Liver (tissue), 3 donors: Measurements from ENCODE around the gene IFT43.

Experiments
- EGR1 ChIP-seq, 2 donors: IDR thresholded peaks; 2 replicates each; pipeline ENCODE4 v1.6.1; 2016 to 2018; ENCODE audit warnings: antibody characterized with exemption in 2 of 2, low read depth in 2 of 2
- GABPA ChIP-seq, 2 donors: IDR thresholded peaks in 1 of 2; conservative IDR thresholded peaks in 1 of 2; 2 replicates each; pipeline ENCODE4 v1.6.1; 2016; ENCODE audit warnings: antibody characterized with exemption in 2 of 2, mild to moderate bottlenecking in 1 of 2, moderate library complexity in 1 of 2
- HNF4G ChIP-seq: IDR thresholded peaks from 2 replicates; pipeline ENCODE4 v1.6.1; 2016; ENCODE audit warnings: antibody characterized with exemption
- JUND ChIP-seq, 2 donors: IDR thresholded peaks; 2 replicates each; pipeline ENCODE4 v1.6.1; 2016; ENCODE audit warnings: antibody characterized with exemption in 2 of 2
- RAD21 ChIP-seq, 2 donors: IDR thresholded peaks; 2 replicates each; pipeline ENCODE4 v1.6.1; 2016; ENCODE audit warnings: antibody characterized with exemption in 2 of 2, mild to moderate bottlenecking in 2 of 2
- RXRA ChIP-seq, 2 donors: IDR thresholded peaks; 2 replicates each; pipeline ENCODE4 v1.6.1; 2017 to 2018; ENCODE audit warnings: antibody characterized with exemption in 2 of 2, mild to moderate bottlenecking in 1 of 2
- TAF1 ChIP-seq: conservative IDR thresholded peaks from 2 replicates; pipeline ENCODE4 v1.6.1; 2016; ENCODE audit warnings: antibody characterized with exemption, mild to moderate bottlenecking
- YY1 ChIP-seq: IDR thresholded peaks from 2 replicates; pipeline ENCODE4 v1.6.1; 2016; ENCODE audit warnings: antibody characterized with exemption, mild to moderate bottlenecking
- TF ChIP-seq, protein P1 (sequence below): fragments of 150-350 bp; IDR thresholded peaks from 2 replicates; pipeline ENCODE4 v1.5.1; 2017; ENCODE audit warnings: improper control_type of control experiment, low read depth, low read length; ENCODE audit not compliant: missing input control
- TF ChIP-seq, protein P2 (sequence below): IDR thresholded peaks from 2 replicates; pipeline ENCODE4 v1.6.1; 2016; ENCODE audit warnings: antibody characterized with exemption
- TF ChIP-seq, protein P3 (sequence below): IDR thresholded peaks from 2 replicates; pipeline ENCODE4 v1.6.1; 2016; ENCODE audit warnings: antibody characterized with exemption
- TF ChIP-seq, protein P4 (sequence below): IDR thresholded peaks from 2 replicates; pipeline ENCODE4 v1.6.1; 2016; ENCODE audit warnings: antibody characterized with exemption, mild to moderate bottlenecking
- donor health status: healthy.
- donor health status: healthy.

DNA sequence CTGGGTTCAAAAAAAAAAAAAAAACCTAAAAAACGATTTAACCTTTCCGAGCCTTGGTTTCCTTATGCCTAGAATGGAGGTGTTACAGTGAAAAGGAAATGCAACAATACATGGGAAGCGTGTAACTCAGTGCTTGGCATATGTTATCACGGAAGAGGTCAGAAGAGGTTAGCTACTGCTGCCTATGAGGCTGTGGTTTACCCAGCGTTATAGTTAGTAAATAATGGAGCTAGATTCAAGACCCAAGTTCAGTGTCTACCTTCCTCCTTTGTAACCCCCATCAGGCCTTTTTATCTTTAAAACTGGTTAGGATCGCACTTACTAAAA, 839 bp downstream of the IFT43 start:
- TF ChIP-seq, protein P1, sequence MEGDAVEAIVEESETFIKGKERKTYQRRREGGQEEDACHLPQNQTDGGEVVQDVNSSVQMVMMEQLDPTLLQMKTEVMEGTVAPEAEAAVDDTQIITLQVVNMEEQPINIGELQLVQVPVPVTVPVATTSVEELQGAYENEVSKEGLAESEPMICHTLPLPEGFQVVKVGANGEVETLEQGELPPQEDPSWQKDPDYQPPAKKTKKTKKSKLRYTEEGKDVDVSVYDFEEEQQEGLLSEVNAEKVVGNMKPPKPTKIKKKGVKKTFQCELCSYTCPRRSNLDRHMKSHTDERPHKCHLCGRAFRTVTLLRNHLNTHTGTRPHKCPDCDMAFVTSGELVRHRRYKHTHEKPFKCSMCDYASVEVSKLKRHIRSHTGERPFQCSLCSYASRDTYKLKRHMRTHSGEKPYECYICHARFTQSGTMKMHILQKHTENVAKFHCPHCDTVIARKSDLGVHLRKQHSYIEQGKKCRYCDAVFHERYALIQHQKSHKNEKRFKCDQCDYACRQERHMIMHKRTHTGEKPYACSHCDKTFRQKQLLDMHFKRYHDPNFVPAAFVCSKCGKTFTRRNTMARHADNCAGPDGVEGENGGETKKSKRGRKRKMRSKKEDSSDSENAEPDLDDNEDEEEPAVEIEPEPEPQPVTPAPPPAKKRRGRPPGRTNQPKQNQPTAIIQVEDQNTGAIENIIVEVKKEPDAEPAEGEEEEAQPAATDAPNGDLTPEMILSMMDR = no peak
- TF ChIP-seq JUND (IDR thresholded peaks at IDR 0.05) (no peak), RAD21 (IDR thresholded peaks at IDR 0.05) (no peak), TAF1 (no peak), GABPA (IDR thresholded peaks at IDR 0.05 in 1 of 2, conservative IDR thresholded peaks at IDR 0.05 in 1 of 2) (no peak), YY1 (no peak), HNF4G (no peak), RXRA (IDR thresholded peaks at IDR 0.05) (peak in 1 of 2 donors; percentile 16), EGR1 (IDR thresholded peaks at IDR 0.05; ENCODE audit: low read depth in 2 of 2) (no peak)
- TF ChIP-seq, protein P2, sequence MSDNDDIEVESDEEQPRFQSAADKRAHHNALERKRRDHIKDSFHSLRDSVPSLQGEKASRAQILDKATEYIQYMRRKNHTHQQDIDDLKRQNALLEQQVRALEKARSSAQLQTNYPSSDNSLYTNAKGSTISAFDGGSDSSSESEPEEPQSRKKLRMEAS = no peak
- TF ChIP-seq, protein P3, sequence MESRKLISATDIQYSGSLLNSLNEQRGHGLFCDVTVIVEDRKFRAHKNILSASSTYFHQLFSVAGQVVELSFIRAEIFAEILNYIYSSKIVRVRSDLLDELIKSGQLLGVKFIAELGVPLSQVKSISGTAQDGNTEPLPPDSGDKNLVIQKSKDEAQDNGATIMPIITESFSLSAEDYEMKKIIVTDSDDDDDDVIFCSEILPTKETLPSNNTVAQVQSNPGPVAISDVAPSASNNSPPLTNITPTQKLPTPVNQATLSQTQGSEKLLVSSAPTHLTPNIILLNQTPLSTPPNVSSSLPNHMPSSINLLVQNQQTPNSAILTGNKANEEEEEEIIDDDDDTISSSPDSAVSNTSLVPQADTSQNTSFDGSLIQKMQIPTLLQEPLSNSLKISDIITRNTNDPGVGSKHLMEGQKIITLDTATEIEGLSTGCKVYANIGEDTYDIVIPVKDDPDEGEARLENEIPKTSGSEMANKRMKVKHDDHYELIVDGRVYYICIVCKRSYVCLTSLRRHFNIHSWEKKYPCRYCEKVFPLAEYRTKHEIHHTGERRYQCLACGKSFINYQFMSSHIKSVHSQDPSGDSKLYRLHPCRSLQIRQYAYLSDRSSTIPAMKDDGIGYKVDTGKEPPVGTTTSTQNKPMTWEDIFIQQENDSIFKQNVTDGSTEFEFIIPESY = no peak
- TF ChIP-seq, protein P4, sequence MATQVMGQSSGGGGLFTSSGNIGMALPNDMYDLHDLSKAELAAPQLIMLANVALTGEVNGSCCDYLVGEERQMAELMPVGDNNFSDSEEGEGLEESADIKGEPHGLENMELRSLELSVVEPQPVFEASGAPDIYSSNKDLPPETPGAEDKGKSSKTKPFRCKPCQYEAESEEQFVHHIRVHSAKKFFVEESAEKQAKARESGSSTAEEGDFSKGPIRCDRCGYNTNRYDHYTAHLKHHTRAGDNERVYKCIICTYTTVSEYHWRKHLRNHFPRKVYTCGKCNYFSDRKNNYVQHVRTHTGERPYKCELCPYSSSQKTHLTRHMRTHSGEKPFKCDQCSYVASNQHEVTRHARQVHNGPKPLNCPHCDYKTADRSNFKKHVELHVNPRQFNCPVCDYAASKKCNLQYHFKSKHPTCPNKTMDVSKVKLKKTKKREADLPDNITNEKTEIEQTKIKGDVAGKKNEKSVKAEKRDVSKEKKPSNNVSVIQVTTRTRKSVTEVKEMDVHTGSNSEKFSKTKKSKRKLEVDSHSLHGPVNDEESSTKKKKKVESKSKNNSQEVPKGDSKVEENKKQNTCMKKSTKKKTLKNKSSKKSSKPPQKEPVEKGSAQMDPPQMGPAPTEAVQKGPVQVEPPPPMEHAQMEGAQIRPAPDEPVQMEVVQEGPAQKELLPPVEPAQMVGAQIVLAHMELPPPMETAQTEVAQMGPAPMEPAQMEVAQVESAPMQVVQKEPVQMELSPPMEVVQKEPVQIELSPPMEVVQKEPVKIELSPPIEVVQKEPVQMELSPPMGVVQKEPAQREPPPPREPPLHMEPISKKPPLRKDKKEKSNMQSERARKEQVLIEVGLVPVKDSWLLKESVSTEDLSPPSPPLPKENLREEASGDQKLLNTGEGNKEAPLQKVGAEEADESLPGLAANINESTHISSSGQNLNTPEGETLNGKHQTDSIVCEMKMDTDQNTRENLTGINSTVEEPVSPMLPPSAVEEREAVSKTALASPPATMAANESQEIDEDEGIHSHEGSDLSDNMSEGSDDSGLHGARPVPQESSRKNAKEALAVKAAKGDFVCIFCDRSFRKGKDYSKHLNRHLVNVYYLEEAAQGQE = no peak
